SK-N-SH (cell line): ENCODE data around the gene FANCG.
A peak's percentile ranks its signal among the peaks of the same experiment; 100 is the strongest.

Experiments used
- CHD2 ChIP-seq: fragments of 150-350 bp; IDR thresholded peaks from 2 replicates; pipeline ENCODE4 v1.6.1; 2018; ENCODE audit warnings: low read length; ENCODE audit not compliant: partially characterized antibody
- CTCF ChIP-seq: fragments of 200-600 bp; sonication (generic); IDR thresholded peaks from 2 replicates; pipeline ENCODE4 v1.6.1; 2017; ENCODE audit warnings: antibody characterized with exemption, mild to moderate bottlenecking, moderate library complexity
- ELF1 ChIP-seq: IDR thresholded peaks from 2 replicates; pipeline ENCODE4 v1.4.0; 2012
- FOXM1 ChIP-seq: IDR thresholded peaks from 2 replicates; pipeline ENCODE4 v1.4.0; 2012; ENCODE audit warnings: low read depth, mild to moderate bottlenecking
- RAD21 ChIP-seq: IDR thresholded peaks from 2 replicates; pipeline ENCODE4 v1.6.1; 2012; ENCODE audit warnings: mild to moderate bottlenecking, low read length
- REST ChIP-seq: IDR thresholded peaks from 2 replicates; pipeline ENCODE4 v1.6.1; 2012; ENCODE audit warnings: mild to moderate bottlenecking, low read depth, low read length, moderate library complexity
- SIN3A ChIP-seq: IDR thresholded peaks from 2 replicates; pipeline ENCODE4 v1.6.1; 2012; ENCODE audit warnings: low read depth, mild to moderate bottlenecking, low read length, moderate library complexity, borderline replicate concordance
- TAF1 ChIP-seq: IDR thresholded peaks from 2 replicates; pipeline ENCODE4 v1.6.1; 2012; ENCODE audit warnings: low read depth, mild to moderate bottlenecking, low read length, moderate library complexity, borderline replicate concordance

DNA sequence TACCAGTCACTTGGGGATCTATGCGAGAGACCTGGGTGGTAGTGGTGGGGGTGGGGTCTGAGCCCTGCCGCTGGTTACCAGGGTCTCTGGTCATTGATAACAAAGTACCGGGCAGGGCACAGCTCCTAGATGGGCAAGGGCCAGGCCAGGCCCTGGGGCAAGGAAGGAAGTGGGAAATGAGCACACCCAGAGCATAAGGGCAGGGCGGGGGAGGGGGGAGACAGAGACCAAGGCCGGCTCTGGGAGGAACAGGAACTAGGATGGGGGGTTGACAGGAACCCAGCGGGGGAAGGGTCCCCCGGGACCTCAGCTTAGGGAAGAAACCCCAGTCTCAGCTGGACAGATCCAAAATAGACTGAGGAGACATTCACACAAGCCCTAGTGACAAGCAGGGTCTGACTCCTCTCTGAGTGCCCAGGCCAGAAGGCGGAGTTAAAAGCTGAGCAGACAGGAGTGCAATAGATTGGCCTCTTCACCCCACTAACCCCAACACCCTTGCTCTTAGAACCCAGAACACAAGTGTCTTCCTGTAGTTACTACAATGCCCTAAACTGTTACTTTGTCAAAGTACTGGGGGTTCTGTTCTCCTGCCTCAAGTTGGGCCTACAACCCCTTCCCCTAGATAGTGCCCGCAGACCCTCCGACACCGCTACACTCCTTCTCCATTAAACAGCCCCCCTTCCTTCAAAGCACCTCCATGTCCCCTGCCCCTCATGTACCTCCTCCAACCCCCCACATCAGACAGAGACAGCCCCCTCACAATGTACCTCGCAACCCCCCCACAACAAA, 35.3 kb upstream of the FANCG start:
- TF ChIP-seq CTCF (no peak), FOXM1 (no peak), SIN3A (no peak; the same call in 1 of the 2 replicates), CHD2 (peak; percentile 69), TAF1 (no peak), REST (no peak), RAD21 (no peak), ELF1 (no peak)
